H9 (cell line): ENCODE results near the gene EMP3. TPM values are rescaled to one million over a fixed set of nuclear protein-coding genes. Genes with fewer than 3 reads are reported as not detected.

Experiments
- DNase-seq: peaks from one replicate; pipeline ENCODE4 v3.0.0-alpha.2; 2017
- H2AFZ ChIP-seq: one replicate; pipeline ENCODE4 v1.6.1; 2013; ENCODE audit warnings: mild to moderate bottlenecking, low read length, control low read depth, moderate library complexity
- H2AK5ac ChIP-seq: 2 replicates; pipeline ENCODE4 v1.6.1; 2013; ENCODE audit warnings: low read length, control low read depth, mixed read lengths; ENCODE audit not compliant: insufficient read length
- H2BK120ac ChIP-seq: one replicate; pipeline ENCODE4 v1.6.1; 2013; ENCODE audit warnings: low read depth, mild to moderate bottlenecking, low read length, control low read depth, inconsistent platforms; ENCODE audit not compliant: poor library complexity, severe bottlenecking
- H2BK12ac ChIP-seq: 2 replicates; pipeline ENCODE4 v1.6.1; 2013; ENCODE audit warnings: low read length, control low read depth, mixed read lengths, low read depth; ENCODE audit not compliant: insufficient read length
- H2BK15ac ChIP-seq: 2 replicates; pipeline ENCODE4 v1.6.1; 2013; ENCODE audit warnings: low read depth, low read length, control low read depth
- H2BK20ac ChIP-seq: one replicate; pipeline ENCODE4 v1.6.1; 2013; ENCODE audit warnings: low read depth, mild to moderate bottlenecking, low read length, control low read depth, inconsistent platforms; ENCODE audit not compliant: poor library complexity, severe bottlenecking
- H2BK5ac ChIP-seq: 2 replicates; pipeline ENCODE4 v1.6.1; 2013; ENCODE audit warnings: low read length, control low read depth, mixed read lengths; ENCODE audit not compliant: insufficient read length
- H3K14ac ChIP-seq: 2 replicates; pipeline ENCODE4 v1.6.1; 2013; ENCODE audit warnings: low read length, control low read depth; ENCODE audit not compliant: insufficient read depth
- H3K18ac ChIP-seq: 2 replicates; pipeline ENCODE4 v1.6.1; 2013; ENCODE audit warnings: low read depth, mild to moderate bottlenecking, mixed read lengths, low read length, control low read depth; ENCODE audit not compliant: insufficient read length
- H3K23ac ChIP-seq: 2 replicates; pipeline ENCODE4 v1.6.1; 2013; ENCODE audit warnings: low read length, control low read depth, mixed read lengths, low read depth; ENCODE audit not compliant: insufficient read length
- H3K23me2 ChIP-seq: 2 replicates; pipeline ENCODE4 v1.6.1; 2013; ENCODE audit warnings: low read depth, mild to moderate bottlenecking, mixed read lengths, low read length, control low read depth; ENCODE audit not compliant: insufficient read length, poor library complexity, severe bottlenecking
- H3K27ac ChIP-seq: 2 replicates; pipeline ENCODE4 v1.5.1; 2013; ENCODE audit warnings: low read length, control low read depth, mixed read lengths, low read depth; ENCODE audit not compliant: insufficient read length
- H3K27me3 ChIP-seq: 2 replicates; pipeline ENCODE4 v1.6.1; 2013; ENCODE audit warnings: low read length, control low read depth, inconsistent platforms; ENCODE audit not compliant: insufficient read depth
- H3K4ac ChIP-seq: 2 replicates; pipeline ENCODE4 v1.6.1; 2013; ENCODE audit warnings: low read depth, mild to moderate bottlenecking, control low read depth, inconsistent platforms, low read length, moderate library complexity
- H3K4me1 ChIP-seq: 2 replicates; pipeline ENCODE4 v1.6.1; 2013; ENCODE audit warnings: low read length, control low read depth, inconsistent platforms; ENCODE audit not compliant: insufficient read depth
- H3K4me2 ChIP-seq: 2 replicates; pipeline ENCODE4 v1.6.1; 2013; ENCODE audit warnings: low read length, control low read depth, mixed read lengths; ENCODE audit not compliant: insufficient read length, insufficient read depth
- H3K56ac ChIP-seq: 2 replicates; pipeline ENCODE4 v1.6.1; 2013; ENCODE audit warnings: low read depth, mild to moderate bottlenecking, mixed read lengths, low read length, control low read depth; ENCODE audit not compliant: insufficient read length
- H3K79me1 ChIP-seq: 2 replicates; pipeline ENCODE4 v1.6.1; 2013; ENCODE audit warnings: low read depth, mild to moderate bottlenecking, moderate library complexity, low read length, control low read depth, inconsistent platforms; ENCODE audit not compliant: insufficient read depth, poor library complexity, severe bottlenecking
- H3K79me2 ChIP-seq: 2 replicates; pipeline ENCODE4 v1.6.1; 2013; ENCODE audit warnings: low read length, control low read depth, inconsistent platforms; ENCODE audit not compliant: insufficient read depth
- H3K9ac ChIP-seq: 2 replicates; pipeline ENCODE4 v1.6.1; 2013; ENCODE audit warnings: low read length, control low read depth, mixed read lengths; ENCODE audit not compliant: insufficient read length; ENCODE audit errors: extremely low read depth
- H3K9me3 ChIP-seq: one replicate; pipeline ENCODE4 v1.6.1; 2013; ENCODE audit warnings: low read depth, low read length, inconsistent platforms; ENCODE audit not compliant: control insufficient read depth
- H3T11ph ChIP-seq: one replicate; pipeline ENCODE4 v1.6.1; 2013; ENCODE audit warnings: mild to moderate bottlenecking, low read length, control low read depth, inconsistent platforms
- H4K20me1 ChIP-seq: one replicate; pipeline ENCODE4 v1.6.1; 2013; ENCODE audit not compliant: control insufficient read depth, insufficient read length, insufficient read depth
- H4K5ac ChIP-seq: 2 replicates; pipeline ENCODE4 v1.6.1; 2013; ENCODE audit warnings: low read depth, mild to moderate bottlenecking, mixed read lengths, low read length, control low read depth; ENCODE audit not compliant: insufficient read length
- H4K8ac ChIP-seq: replicated peaks from 2 replicates; pipeline ENCODE4 v1.6.1; 2013; ENCODE audit warnings: low read length, control low read depth, mixed read lengths, low read depth; ENCODE audit not compliant: insufficient read length
- H4K91ac ChIP-seq: 2 replicates; pipeline ENCODE4 v1.6.1; 2013; ENCODE audit warnings: low read depth, mild to moderate bottlenecking, moderate library complexity, mixed read lengths, low read length, control low read depth; ENCODE audit not compliant: insufficient read length
- H3K27ac Mint-ChIP-seq, 3 experiments: 2 replicates in 2 of 3; 3 replicates in 1 of 3; pipeline ENCODE4 v1.8.0; 2020 to 2021; ENCODE audit warnings: mixed read lengths in 3 of 3, mild to moderate bottlenecking in 1 of 3, moderate library complexity in 1 of 3
- H3K27me3 Mint-ChIP-seq: 2 replicates; pipeline ENCODE4 v1.8.0; 2021; ENCODE audit warnings: low read depth, mild to moderate bottlenecking, moderate library complexity, mixed read lengths
- H3K36me3 Mint-ChIP-seq, 3 experiments: 2 replicates in 2 of 3; 3 replicates in 1 of 3; pipeline ENCODE4 v1.8.0; 2020 to 2021; ENCODE audit warnings: low read depth in 3 of 3, mixed read lengths in 3 of 3; ENCODE audit not compliant: insufficient read depth in 1 of 3
- H3K4me1 Mint-ChIP-seq, 2 experiments: 2 replicates each; pipeline ENCODE4 v1.8.0; 2020; ENCODE audit warnings: mixed read lengths in 2 of 2
- H3K4me3 Mint-ChIP-seq, 2 experiments: 2 replicates in 1 of 2; 3 replicates in 1 of 2; pipeline ENCODE4 v1.8.0; 2020 to 2021; ENCODE audit warnings: mild to moderate bottlenecking in 2 of 2, mixed read lengths in 2 of 2, moderate library complexity in 1 of 2
- H3K9me3 Mint-ChIP-seq, 2 experiments: 2 replicates in 1 of 2; 3 replicates in 1 of 2; pipeline ENCODE4 v1.8.0; 2020; ENCODE audit warnings: mild to moderate bottlenecking in 2 of 2, mixed read lengths in 2 of 2, moderate library complexity in 1 of 2
- CTCF ChIP-seq: fragments of 200-600 bp; sonication (generic); conservative IDR thresholded peaks from 3 replicates; pipeline ENCODE4 v1.8.0; 2021; ENCODE audit warnings: antibody characterized with exemption, mild to moderate bottlenecking
- WGBS: extraction: QIAGEN DNeasy Blood & Tissue Kit; methylation state at CpG from one replicate; pipeline ENCODE4 v1.1.7; 2013; ENCODE audit warnings: missing lambda C conversion rate, low lambda C conversion rate, mixed read lengths; ENCODE audit not compliant: insufficient read length; ENCODE audit errors: extremely low coverage; 5-methylcytosine and 5-hydroxymethylcytosine counted together
- total RNA-seq: library from RNA; stranded (reverse); gene quantifications from 2 replicates; pipeline ENCODE4 v1.2.1, GENCODE V29; 2021

EMP3 gene
- total RNA-seq, 1 experiment from 2014 or later, result 9.6 TPM

GRCh38 chr19:48359123-48359522 is 33.8 kb downstream of the EMP3 start:
- Histone ChIP-seq H3K56ac (no peak overlapping the region), H2AK5ac (no peak overlapping the region), H2BK20ac (no peak overlapping the region), H3K4ac (no peak overlapping the region), H3K4me2 (no peak overlapping the region), H3K79me1 (no peaks in the 10 kb centered on the region), H3K27me3 (no peaks in the 10 kb centered on the region; the same call in 1 of the 2 replicates), H3T11ph (no peak overlapping the region), H4K91ac (no peak overlapping the region), H3K79me2 (no peaks in the 10 kb centered on the region), H3K14ac (no peak overlapping the region), H3K18ac (no peak overlapping the region), H3K27ac (no peak overlapping the region), H3K23ac (no peak overlapping the region), H2BK15ac (no peak overlapping the region), H4K8ac (no peak overlapping the region), H3K23me2 (peaks cover 5% of the 10 kb centered on the region), H2AFZ (no peak overlapping the region), H3K4me1 (no peaks in the 10 kb centered on the region), H3K9me3 (no peaks in the 10 kb centered on the region), H4K5ac (no peak overlapping the region), H2BK12ac (no peak overlapping the region), H2BK120ac (no peak overlapping the region), H2BK5ac (no peak overlapping the region), H4K20me1 (no peaks in the 10 kb centered on the region), H3K9ac (no peak overlapping the region)
- H3K4me1 Mint-ChIP-seq, result peaks cover 5 to 11% of the 10 kb centered on the region in 2 experiments; a peak in 2 of 4 replicates
- H3K9me3 Mint-ChIP-seq, result no peaks in the 10 kb centered on the region
- H3K27me3 Mint-ChIP-seq, result no peaks in the 10 kb centered on the region
- TF ChIP-seq CTCF, result no peak
- no peak for DNase-seq
- no CpG with 5 or more reads among the region's 5 CpGs for WGBS
- H3K4me3 Mint-ChIP-seq, result no peak overlapping the region
- H3K36me3 Mint-ChIP-seq, result peaks cover 2 to 24% (median 11%) of the 10 kb centered on the region in 3 experiments; a peak in 6 of 7 replicates
- H3K27ac Mint-ChIP-seq, result no peak overlapping the region
